ENCODE data around the gene PPP4R4.

Gene PPP4R4

DNA sequence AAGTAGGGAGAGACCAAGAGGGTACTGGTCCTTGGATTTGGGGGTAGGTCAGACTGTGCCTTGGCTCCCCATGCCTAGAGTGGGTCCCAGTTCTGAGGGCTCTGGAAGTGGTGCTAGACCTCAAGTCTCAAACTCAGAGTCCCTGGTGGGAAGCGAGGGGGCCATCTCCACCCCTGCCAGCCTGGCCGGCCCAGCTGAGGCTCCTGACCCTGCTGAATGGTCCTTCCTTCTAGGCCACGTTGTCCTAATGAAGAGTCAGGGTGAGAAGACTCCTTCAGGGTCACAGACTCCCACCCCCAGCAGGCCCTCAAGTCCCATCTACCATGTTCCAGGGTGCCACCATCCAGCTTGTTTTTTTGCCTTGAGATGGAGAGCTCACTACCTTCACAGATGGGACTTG lies 136.1 kb downstream of the PPP4R4 start:
- H3K4me3 ChIP-seq (ENCODE audit: low read depth, low read length) = no peak overlapping the region
- TF ChIP-seq, protein P1, sequence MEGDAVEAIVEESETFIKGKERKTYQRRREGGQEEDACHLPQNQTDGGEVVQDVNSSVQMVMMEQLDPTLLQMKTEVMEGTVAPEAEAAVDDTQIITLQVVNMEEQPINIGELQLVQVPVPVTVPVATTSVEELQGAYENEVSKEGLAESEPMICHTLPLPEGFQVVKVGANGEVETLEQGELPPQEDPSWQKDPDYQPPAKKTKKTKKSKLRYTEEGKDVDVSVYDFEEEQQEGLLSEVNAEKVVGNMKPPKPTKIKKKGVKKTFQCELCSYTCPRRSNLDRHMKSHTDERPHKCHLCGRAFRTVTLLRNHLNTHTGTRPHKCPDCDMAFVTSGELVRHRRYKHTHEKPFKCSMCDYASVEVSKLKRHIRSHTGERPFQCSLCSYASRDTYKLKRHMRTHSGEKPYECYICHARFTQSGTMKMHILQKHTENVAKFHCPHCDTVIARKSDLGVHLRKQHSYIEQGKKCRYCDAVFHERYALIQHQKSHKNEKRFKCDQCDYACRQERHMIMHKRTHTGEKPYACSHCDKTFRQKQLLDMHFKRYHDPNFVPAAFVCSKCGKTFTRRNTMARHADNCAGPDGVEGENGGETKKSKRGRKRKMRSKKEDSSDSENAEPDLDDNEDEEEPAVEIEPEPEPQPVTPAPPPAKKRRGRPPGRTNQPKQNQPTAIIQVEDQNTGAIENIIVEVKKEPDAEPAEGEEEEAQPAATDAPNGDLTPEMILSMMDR (IDR thresholded peaks at IDR 0.05; ENCODE audit: low read depth, low read length) = no peak

DNA sequence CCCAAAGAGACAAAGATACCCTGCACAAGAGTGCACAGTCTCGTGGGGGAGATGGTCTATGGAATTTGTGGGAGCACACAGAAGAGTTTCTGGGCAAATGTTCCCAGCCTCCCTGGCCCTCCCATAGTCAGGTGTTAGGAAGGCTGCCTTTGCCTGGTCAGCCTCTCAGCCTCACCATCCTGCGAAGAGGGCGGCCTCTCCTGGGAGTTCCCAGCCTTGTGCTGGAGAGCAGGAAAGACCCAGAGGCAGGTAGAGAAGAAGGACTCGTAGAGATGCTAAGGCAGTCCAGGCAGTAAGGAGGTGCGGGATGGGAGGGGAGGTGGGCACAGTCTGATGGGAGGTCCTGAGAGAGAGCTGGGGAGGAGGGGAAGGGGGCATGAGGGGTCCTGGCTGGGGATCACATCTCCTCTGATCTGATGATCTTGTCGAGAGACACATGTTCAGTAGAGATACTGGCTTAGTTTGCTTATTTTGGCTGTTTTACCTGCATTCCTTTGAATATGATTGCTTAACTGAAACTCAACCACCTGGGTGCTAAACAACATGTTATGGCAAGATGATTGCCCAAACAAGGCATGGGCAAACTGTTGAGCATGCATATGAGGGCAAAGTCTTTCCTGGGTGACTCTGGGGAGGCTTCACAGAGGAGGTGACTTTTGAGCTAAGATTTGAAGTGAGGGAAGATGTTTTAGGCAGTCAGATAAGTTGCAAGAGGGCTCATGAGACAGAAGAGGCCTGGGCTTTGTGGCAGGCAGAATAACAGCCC lies 138.5 kb downstream of the PPP4R4 start:
- H3K4me3 ChIP-seq (ENCODE audit: low read depth, low read length) = no peak overlapping the region
- TF ChIP-seq, protein P1 (IDR thresholded peaks at IDR 0.05; ENCODE audit: low read depth, low read length) = no peak

DNA sequence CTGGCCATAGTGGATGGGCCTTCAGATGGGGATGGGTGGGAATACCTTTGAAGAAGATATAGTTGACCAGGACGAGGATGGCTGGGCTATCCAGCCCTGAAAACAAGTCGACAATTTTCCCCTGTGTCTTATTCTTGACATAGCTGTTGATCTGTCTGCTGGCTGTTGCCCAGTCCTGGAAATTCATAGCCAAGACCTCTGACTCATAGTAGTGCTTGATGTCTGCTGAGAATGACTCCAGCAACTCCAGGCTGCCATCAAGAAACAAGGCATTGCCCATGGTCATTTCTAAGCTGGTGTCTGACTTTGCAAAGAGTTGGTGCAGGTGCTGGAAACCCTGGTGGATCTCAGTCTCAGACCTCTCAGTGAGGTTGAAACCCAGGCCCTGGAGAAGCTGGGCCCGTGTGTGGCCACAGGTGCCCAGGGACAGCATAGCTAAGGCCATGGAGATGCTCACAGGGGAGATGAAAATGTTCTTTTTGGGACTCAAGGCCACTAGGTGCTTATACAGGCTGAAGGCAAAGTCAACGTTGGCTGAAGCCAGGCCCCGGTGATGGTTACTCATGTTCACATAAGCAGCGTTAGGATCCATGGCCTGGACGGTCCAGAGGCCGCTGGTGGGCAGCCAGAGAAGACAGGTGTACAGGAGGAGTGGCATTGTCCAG lies 140.0 kb downstream of the PPP4R4 start:
- TF ChIP-seq, protein P1 (IDR thresholded peaks at IDR 0.05; ENCODE audit: low read depth, low read length) = no peak
- H3K4me3 ChIP-seq (ENCODE audit: low read depth, low read length) = no peak overlapping the region

DNA sequence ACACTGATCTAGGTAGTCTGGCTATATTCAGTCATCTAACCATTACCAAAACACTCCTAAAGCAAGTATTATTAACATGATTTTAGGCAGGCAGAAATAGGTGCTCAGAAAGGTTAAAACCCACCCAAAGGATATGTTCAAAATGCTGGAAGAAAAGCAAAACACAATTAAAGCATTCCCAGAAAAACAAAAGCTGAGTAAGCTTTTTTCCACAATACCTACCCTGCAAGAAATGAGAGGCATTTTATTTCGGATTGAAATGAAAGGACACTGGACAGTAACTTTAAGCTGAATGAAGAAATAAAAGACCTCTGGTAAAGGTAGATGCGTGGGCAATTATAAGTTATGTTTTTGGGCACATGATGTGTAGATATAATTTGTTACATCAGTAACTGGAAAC lies 140.8 kb downstream of the PPP4R4 start:
- no peak overlapping the region for H3K4me3 ChIP-seq (ENCODE audit: low read depth, low read length)
- TF ChIP-seq, protein P1 (IDR thresholded peaks at IDR 0.05; ENCODE audit: low read depth, low read length) = no peak

DNA sequence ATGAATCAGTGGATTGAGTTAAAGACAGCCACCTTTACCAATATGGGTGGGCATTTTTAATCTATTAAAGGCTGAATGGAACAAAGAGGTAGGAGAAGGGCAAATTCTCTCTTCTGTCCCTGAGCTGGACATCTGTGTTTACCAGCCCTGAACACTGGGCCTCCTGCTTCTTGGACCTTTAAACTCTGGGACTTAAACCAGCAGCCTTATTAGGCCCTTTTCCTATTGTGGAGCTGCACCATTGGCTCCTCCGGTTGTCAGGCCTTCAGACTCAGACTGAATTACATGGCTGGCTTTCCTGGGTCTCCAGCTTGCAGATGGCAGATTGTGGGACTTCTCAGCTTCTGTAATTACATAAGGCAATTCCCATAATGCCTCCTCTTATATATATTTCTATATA lies 142.6 kb downstream of the PPP4R4 start:
- no peak overlapping the region for H3K4me3 ChIP-seq (ENCODE audit: low read depth, low read length)
- TF ChIP-seq, protein P1 (IDR thresholded peaks at IDR 0.05; ENCODE audit: low read depth, low read length) = no peak

DNA sequence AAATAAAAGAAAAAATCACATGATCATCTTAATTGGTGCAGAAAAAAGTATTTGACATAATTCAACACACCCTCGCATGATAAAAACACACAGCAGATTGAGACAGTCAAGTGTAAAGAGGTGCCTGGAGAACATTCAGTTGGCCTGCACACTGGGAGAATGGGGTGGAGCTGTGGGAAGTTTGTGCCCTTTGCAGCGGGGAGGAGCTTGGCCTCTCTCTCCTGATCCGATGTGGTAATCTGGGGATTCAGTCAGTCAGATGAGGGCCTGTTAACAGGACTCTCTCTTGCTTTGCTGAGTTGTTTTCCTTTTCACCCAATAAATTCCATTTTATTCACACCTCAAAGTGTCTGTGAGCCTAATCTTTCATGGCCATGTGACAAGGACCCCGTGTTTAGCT lies 143.1 kb downstream of the PPP4R4 start:
- no peak overlapping the region for H3K4me3 ChIP-seq (ENCODE audit: low read depth, low read length)
- TF ChIP-seq, protein P1 (IDR thresholded peaks at IDR 0.05; ENCODE audit: low read depth, low read length) = no peak

DNA sequence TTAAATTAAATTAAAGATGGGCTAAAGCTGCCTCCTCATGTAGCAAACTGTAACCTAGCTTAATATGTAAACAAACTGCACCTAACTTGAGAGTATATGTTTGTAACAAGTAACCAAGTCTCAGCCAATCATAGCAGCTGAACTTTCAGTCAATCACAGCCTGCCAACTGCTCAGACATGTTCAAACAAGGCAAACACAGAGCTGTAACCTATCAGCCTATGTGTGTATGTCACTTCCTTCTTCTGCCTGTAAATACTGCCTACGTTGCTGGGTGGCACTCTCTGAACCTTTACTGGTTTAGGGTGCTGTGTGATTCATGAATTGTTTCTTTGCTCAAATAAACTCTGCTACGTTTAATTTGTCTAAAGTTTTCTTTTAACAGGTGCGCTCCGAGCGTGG lies 146.1 kb downstream of the PPP4R4 start:
- no peak overlapping the region for H3K4me3 ChIP-seq (ENCODE audit: low read depth, low read length)
- TF ChIP-seq, protein P1 (IDR thresholded peaks at IDR 0.05; ENCODE audit: low read depth, low read length) = no peak

Data from WI38 (cell line).